Mucosa of gallbladder (tissue), 1 donor: Measurements from ENCODE around the gene FTCDNL1. TPM values are rescaled to one million over a fixed set of nuclear protein-coding genes. Genes with fewer than 3 reads are reported as not detected.

Experiments
- DNase-seq: peaks from one replicate; pipeline ENCODE4 v3.0.0-alpha.2; 2020; ENCODE audit warnings: low spot score
- total RNA-seq: library from RNA; stranded (reverse); gene quantifications from one replicate; pipeline ENCODE4 v1.2.1, GENCODE V29; 2021
- donor health status: DM: no; HTN: no; CAD: no.

Gene FTCDNL1
- total RNA-seq, 1 donor from 2014 or later = 3.1 TPM

DNA sequence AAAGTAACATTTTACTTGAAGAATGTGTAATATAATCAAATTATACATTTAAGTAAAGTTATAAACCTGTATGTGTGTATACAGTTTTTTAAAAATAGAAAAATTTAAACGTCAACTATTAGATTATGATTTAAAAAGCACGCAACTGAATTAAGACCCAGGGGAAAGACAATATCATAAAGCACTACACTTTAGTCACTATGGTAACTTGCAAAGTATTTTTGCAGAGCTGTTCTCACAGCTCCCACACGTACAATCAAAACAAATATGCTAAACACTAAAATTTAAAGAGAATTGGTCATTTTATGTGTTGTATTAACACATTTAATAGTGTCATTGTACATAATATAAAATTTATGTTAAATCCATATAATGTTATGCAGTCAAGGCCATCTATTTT lies 59.7 kb downstream of the FTCDNL1 start:
- DNase-seq = no peak

DNA sequence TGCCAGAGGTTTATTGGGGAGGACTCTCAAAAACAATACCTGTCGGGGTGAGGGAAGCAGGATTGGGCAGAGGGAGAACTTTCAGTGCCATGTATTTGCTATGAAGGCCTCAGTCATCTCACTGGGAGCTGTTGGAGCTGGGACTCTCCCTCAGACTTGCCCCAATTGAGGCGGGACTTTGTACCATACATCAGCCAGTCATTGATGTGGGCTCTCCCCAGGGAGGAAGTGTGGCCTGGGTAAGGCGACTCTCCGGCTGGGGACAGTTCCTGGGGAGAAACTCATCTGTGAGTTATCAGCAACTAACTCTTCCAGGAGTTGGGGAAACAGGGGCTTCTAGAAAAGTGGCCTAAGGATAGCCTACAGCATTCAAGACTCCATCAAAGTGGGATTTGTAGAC lies 66.5 kb downstream of the FTCDNL1 start:
- DNase-seq = no peak

- DNase-seq = no peak
Observed at GRCh38 chr2:199779589-199779988, 71.4 kb downstream of the FTCDNL1 start.

GRCh38 chr2:199778655-199779054 lies 72.3 kb downstream of the FTCDNL1 start:
- no peak for DNase-seq

DNA sequence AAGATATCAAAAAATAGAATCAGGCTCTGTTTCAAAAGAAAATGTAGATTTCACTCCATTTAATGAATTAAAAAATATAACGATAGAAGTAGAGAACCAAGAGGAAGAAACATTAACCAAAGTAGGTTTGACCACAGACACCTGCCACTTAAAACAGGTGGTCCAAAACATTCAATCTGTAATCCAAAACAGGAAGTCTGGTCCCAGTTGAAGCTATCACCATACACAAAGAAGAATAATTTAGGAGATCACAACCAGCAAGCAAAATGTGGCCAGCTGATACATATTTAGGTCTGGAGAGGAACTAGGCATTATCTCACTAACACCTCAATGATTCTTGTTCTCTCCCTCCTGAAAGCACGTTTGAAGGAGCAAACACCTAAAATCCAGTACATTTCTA lies 73.1 kb downstream of the FTCDNL1 start:
- DNase-seq = no peak

- DNase-seq = no peak
Observed at GRCh38 chr2:199777315-199777714, 73.7 kb downstream of the FTCDNL1 start.

- no peak for DNase-seq
Observed at GRCh38 chr2:199775267-199775666, 75.7 kb downstream of the FTCDNL1 start.

- no peak for DNase-seq
Observed at GRCh38 chr2:199772035-199772976, 78.7 kb downstream of the FTCDNL1 start.

DNA sequence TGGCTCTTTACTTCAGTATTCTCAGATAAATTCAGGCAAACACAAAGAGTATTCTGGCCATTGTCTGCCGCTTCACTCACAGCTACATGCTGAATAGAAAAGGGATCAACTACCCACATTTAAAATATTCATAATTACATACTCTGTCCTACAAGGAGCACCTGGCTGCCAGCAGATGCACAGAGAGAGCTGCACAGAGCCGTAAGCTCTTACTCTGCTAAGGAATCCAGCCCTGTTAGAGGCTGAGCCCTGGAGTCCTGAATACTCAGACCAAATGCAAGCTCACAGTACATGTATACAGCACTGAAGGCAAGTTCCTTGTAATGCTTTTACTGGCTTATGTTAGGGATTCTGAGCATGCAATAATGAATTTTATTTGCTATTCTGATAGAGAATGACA lies 80.3 kb downstream of the FTCDNL1 start:
- no peak for DNase-seq

DNA sequence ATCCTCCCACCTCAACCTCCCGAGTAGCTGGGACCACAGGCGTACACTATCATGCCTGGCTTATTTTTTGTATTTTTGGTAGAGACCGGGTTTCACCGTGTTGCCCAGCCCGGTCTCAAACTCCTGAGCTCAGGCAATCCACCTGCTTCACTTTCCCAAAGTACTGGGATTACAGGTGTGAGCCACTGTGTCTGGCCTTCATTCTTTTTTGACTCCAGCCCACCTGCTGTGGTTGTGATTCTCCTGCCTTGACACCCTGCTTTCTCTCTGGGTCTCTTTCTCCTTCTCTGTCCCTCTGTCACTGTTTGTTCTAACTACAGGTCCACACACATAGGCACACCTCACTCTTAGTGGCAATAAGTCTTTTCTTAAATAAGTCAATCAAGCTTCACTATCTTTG lies 85.3 kb downstream of the FTCDNL1 start:
- DNase-seq = no peak

DNA sequence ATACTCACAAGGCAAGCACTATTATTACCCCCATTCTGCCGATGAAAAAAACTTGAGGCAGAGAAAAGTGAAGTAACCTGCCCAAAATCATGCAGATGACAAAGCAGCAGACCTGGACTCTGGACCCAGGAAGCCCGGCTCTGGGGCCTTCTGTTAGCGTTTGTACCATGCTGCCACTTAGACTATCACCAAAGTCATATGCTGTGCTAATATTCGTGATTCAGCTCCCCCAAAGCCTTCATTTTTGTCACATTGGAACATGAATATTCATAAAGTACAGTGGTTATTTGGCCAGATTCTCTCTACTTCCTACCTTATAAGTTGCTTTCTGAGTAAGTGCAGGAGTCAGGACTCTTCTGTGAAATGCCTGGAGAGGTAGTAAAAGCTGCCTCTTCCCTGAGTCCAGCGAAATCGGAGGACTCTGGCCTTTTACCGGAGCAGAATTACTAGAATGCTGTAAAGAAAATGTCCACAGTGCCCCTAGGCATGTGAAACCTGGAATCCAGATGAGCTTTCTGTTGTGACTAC lies 86.7 kb downstream of the FTCDNL1 start:
- DNase-seq = no peak

DNA sequence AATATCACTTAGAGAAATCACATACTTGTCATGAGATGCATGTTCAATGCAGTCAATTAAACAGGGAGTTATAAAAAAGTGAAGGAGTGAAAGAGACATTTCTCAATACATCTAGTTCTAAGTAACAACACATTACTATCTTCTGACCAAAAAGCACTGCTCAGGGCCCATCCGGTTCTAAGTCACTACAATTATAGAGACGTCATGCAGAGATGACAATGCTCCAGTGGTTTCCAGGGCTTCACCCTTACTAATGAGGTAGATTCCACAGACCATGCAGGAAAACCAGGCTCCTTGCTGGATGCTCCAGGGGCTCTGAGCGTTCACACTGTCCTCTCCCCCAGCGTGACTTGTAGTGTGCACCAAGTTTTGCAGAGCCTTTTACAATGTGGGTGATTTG lies 88.0 kb downstream of the FTCDNL1 start:
- DNase-seq = no peak

DNA sequence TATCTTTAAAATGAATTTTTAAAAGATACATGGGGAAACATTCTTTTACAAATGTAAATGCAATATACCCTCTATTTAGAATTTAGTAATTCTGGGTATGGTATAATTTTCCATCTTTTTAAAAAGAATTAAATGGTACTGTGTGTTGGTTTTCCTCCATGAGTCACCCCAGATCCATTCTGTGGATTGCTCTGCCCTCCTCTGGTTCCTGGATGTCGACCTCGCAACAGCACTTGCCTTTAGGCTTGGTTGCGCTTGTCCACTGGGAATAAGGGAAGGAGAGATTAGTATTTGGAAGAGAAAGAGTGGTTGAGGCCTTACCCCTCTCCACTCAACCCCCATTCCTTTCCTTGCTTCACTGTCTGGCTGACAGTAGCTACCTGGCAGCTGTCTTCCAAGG lies 90.4 kb downstream of the FTCDNL1 start:
- DNase-seq = no peak

DNA sequence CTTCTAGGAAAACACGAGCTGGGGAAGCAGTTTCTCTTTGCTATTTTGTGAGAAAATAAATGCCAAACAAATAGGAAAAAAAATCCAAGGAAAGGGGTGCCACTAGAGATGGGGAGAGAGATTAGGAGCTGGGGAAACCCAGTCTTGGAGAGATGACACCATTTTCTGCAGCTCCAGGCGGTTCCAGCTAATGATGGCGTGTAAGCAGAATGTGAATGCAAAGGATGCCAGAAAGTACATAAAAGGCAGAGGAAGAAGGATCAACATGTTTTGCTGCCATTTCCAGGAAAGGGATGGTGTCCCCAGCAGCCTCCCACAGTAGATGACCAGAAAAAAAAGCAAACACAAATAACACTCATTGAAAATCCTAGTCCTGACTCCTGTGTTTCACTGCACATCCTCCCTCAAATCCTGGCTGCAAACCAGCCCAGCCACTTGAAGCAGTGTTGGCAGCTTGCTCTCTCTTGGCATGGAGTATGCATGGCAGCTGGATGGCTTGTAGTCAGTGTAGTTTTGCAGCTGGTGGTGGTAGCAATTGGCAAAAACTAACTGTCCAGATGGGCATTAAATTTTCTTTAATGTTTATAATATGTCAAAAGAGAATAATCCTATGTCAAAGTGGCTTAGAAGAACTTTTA lies 93.6 kb downstream of the FTCDNL1 start:
- DNase-seq = peak; percentile 32

DNA sequence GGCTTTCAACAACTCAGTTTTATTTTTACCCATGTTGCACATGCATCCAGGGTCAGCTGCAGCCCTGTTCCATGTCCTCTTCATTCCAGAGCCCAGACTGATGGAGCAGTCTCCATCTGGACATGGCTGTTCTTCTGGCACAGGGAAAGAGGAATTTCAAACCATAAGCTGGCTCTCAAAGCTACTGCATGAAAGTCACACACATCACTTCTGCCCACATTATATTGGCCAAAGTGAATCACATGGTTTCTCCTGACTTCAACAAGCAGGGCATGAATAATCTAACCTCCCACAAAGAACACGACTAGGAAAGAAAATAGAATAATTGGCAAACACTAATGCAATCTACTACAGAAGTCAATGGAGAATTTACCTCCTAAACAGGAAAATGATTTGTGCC lies 94.2 kb downstream of the FTCDNL1 start:
- no peak for DNase-seq

- no peak for DNase-seq
Observed at GRCh38 chr2:199756211-199756610, 94.8 kb downstream of the FTCDNL1 start.

- DNase-seq = no peak
Observed at GRCh38 chr2:199754766-199755165, 96.2 kb downstream of the FTCDNL1 start.

DNA sequence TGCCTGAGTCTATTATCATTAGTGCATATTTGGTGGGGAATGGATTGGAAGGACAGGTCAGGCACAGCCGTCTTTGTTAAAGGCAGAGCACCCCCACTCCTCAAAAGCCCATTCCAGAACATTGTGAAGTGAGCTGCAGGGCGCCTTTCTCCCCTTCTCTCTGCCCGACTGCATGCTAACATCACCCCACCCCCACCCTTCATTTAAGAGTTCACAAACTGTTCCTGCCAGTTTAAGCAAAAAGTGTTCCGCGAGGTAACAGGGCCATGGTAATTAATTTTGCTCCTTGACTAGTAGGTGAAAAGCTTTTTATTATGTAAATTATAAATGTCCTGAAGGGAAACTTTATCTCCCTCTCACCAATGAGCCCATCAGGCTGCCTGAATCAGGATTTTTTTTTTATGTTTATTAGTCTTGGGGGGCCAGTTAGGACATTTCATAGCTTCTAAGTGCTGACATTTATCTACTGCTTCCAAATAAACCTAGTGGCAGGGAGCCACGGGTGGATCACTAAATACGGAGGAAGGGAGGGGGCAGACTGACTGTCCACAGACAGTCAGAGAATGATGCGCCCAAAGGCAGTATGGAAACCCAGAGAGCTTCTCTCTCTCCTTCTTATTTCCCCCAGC lies 99.4 kb downstream of the FTCDNL1 start:
- DNase-seq = no peak

DNA sequence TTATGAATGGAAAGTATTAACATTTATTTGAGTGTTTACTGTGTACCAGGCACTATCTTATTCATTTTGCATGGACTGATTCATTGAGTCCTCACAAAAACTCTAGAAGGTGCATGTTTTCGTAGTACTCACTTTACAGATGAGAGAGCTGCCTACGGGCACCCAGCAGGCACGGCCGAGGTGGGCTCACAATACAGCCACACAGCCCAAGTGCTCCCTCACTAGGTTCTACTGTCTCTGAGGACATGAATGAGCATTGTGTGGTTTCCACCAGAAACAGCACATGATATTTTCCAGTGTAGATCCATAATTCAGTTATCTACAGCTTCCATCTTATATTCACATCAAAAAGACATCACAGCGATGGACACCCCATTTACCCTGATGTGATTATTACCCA lies 101.4 kb downstream of the FTCDNL1 start:
- no peak for DNase-seq

- no peak for DNase-seq
Observed at GRCh38 chr2:199744724-199745123, 106.3 kb downstream of the FTCDNL1 start.

DNA sequence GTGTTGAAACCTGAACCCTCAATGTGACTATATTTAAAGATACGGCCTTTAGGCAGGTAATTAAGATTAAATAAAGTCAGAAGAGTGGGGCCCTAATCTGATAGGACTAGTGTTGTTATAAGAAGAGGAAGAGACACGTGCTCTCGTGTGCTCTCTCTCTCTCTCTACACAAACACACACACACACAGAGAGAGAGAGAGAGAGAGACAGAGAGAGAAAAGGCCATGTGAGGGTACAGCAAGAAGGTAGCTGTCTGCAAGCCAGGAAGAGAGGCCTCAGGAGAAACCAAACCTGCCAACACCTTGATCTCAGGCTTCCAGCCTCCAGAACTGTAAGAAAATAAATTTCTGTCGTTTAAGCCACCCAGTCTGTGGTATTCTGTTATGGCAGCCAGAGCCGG lies 106.7 kb downstream of the FTCDNL1 start:
- DNase-seq = no peak

- DNase-seq = no peak
Observed at GRCh38 chr2:199743415-199744120, 107.4 kb downstream of the FTCDNL1 start.
